Hair follicle dermal papilla cell (primary cell): ENCODE measurements around the gene FAM107A. TPM values are rescaled to one million over a fixed set of nuclear protein-coding genes. Genes with fewer than 3 reads are reported as not detected.

Source experiments
- total RNA-seq: library from RNA; depleted of rRNA; stranded (reverse); fragments of >200 nt; gene quantifications from 2 replicates; pipeline ENCODE4 v1.2.3, GENCODE V29; 2012

The FAM107A gene, protein sequence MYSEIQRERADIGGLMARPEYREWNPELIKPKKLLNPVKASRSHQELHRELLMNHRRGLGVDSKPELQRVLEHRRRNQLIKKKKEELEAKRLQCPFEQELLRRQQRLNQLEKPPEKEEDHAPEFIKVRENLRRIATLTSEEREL
- total RNA-seq, result 0.32 and 0.85 TPM in 2 replicates

DNA sequence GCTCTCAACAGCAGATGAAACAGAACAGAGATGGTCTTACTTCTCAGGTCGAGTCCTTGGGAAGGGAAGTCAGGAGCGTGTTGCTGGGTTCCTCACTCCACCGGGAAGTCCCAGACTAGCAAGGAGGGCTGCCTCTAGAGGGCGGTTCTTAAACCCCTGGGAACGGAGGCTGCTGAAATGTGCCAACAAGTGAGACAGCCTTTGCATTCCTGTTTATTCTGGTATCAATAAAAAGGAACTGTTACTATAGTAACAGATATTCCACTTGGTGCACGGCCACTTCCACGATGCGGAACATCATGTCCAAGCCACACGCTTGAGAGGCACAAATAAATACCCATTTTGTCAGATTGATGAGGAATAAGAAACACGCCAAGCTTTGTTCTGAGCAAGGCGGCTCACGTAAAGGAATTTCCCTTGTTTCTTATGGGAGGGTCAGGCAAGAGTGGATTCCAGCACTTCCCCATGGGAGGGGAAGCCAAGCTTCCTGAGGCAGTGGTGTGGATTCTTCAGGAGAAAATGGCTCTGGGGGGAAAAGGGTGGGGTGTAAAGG is at the start of gene FAM107A:
TSS of gene FAM107A (minus strand) at position 123 of the 553 bp plus-strand sequence. CDS start 7,531 bp downstream, outside the sequence.

DNA sequence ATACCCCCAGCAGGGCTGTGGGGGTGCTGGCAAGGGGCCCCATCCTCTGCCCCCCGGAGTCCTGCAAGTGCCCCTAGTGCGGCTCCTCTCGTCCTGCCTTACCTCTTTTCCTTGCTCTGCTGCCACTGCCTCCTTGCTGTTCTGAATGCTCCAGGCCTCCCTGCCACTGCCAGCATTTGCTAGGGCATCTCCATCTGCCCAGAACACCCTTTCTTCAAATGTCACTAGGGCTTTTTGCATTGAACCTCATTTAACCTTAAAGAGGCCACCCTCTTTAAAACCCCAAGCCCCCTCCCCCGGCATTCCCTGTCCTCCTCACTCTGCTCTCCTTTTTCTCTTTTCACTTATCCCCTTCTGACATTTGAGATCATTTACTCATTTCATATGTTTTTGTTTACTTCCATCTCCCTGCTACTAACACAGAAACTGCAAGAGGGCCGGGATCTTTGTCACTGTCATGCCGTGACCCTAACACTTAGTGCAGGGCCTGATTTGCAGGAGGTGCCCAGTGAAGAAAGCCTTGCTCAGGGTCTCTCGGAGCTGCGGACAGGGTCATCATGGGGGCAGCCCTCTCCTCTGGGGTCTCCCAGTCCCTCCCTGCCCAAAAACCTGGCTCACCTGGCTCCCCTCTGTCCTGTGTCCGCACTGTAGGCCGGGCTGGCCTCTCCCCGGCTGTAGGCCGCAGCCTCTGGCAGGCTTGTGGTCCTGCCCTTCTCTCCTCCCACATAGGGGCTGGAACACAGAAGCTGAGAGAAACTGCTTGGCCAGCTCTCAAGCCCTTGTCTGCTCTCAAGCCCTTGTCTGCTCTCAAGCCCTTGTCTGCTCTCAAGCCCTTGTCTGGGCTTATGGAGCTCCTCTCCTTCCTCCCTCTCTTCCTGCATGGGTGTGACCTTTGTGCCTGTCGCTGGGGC is 40.4 kb downstream of the FAM107A start, which contains the start of gene ACOX2:
TSS of gene ACOX2 (minus strand) at position 690 of the 911 bp plus-strand sequence. CDS start 2,084 bp downstream, outside the sequence.

Other genes with a start within 250 kb of the FAM107A start
- gene PXK, start 244.5 kb downstream of the FAM107A start, total RNA-seq, result 129 and 166 TPM in 2 replicates
- gene PDHB, start 143.6 kb downstream of the FAM107A start, total RNA-seq, result 65.8 and 74.2 TPM in 2 replicates
- gene KCTD6, start 85.3 kb downstream of the FAM107A start, total RNA-seq, result 7.0 and 8.6 TPM in 2 replicates
- 24.7 and 28.1 TPM in 2 replicates for gene ACOX2, start 40.2 kb downstream of the FAM107A start, total RNA-seq
- gene FAM3D, start 89.4 kb upstream of the FAM107A start, total RNA-seq, result not detected in 2 replicates